GM06990 (cell line): Measurements from ENCODE around the gene SLC5A12.

ENCODE experiments used
- DNase-seq: peaks from one replicate; pipeline ENCODE4 v3.0.0-alpha.2; 2011; ENCODE audit not compliant: insufficient read length; ENCODE audit errors: extremely low read depth
- H3K27me3 ChIP-seq: replicated peaks from 2 replicates; pipeline ENCODE4 v1.6.0; 2011; ENCODE audit warnings: low read length; ENCODE audit not compliant: control insufficient read depth, insufficient read depth
- H3K36me3 ChIP-seq: 2 replicates; pipeline ENCODE4 v1.5.1; 2011; ENCODE audit warnings: low read length; ENCODE audit not compliant: control insufficient read depth, insufficient read depth
- H3K4me3 ChIP-seq: replicated peaks from 2 replicates; pipeline ENCODE4 v1.5.1; 2011; ENCODE audit warnings: low read depth, mild to moderate bottlenecking, control low read depth, low read length
- TF ChIP-seq, protein P1 (sequence below): IDR thresholded peaks from 2 replicates; pipeline ENCODE4 v1.5.1; 2011; ENCODE audit warnings: low read length, control low read depth, mild to moderate bottlenecking, inconsistent platforms; ENCODE audit not compliant: insufficient read depth, poor library complexity, severe bottlenecking

SLC5A12 gene

DNA sequence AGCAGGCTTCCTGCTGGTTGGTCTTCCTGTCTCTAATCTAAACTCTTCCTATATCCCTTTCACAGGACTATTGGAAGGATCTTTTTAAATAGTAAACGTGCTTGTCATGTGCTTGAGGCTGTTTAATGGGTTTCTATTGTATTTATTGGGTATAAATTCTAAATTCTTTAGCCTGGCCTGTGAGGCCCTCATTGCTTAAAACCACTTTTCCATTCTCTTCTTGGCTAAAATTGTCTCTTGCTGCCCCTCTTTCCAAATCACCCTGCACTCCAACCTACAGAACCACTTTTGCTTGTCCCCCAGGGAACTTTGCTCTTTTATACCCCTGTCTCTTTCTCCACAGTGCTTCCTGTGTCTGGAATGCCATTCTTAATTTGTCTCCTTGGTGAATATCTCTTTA lies 103.4 kb downstream of the SLC5A12 start:
- no peaks in the 10 kb centered on the region for H3K36me3 ChIP-seq
- TF ChIP-seq, protein P1, sequence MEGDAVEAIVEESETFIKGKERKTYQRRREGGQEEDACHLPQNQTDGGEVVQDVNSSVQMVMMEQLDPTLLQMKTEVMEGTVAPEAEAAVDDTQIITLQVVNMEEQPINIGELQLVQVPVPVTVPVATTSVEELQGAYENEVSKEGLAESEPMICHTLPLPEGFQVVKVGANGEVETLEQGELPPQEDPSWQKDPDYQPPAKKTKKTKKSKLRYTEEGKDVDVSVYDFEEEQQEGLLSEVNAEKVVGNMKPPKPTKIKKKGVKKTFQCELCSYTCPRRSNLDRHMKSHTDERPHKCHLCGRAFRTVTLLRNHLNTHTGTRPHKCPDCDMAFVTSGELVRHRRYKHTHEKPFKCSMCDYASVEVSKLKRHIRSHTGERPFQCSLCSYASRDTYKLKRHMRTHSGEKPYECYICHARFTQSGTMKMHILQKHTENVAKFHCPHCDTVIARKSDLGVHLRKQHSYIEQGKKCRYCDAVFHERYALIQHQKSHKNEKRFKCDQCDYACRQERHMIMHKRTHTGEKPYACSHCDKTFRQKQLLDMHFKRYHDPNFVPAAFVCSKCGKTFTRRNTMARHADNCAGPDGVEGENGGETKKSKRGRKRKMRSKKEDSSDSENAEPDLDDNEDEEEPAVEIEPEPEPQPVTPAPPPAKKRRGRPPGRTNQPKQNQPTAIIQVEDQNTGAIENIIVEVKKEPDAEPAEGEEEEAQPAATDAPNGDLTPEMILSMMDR = no peak
- no peak for DNase-seq
- H3K4me3 ChIP-seq = no peak overlapping the region
- H3K27me3 ChIP-seq = no peaks in the 10 kb centered on the region
